A549 (cell line): Measurements from ENCODE around the gene FPR1. TPM values are rescaled to one million over a fixed set of nuclear protein-coding genes. Genes with fewer than 3 reads are reported as not detected.

Experiments
- ATAC-seq, 2 experiments: fragments of 200-7000 bp in 1 of 2; fragments of >200 bp in 1 of 2; cut with Nextera tagmentation in 1 of 2; cut with Tn5 transposase in 1 of 2; 3 replicates each; pipeline versions ENCODE4 v1.8.0 to v1.9.1; 2018 to 2020; ENCODE audit warnings: mild to moderate bottlenecking in 1 of 2, moderate library complexity in 1 of 2
- CTCF ChIA-PET: fragments of 300-600 bp; sonication (Branson Sonifier 250); formaldehyde crosslinking; extraction: SDS; loops from one replicate; lab custom pipeline; 2021; ENCODE audit warnings: antibody characterized with exemption, inconsistent platforms; lab: Yijun Ruan, JAX
- POLR2A ChIA-PET: fragments of 350-600 bp; formaldehyde crosslinking; extraction: SDS; loops from one replicate; lab custom pipeline; 2021; ENCODE audit warnings: antibody characterized with exemption, inconsistent platforms; lab: Yijun Ruan, JAX
- DNase-seq, 2 experiments: peaks; one replicate each; pipeline versions ENCODE4 v3.0.0 to v3.0.0-alpha.2; 2011 to 2016; ENCODE audit warnings: low read depth in 1 of 2, low spot score in 1 of 2
- FAIRE-seq: peaks from 2 replicates; lab custom pipeline; 2011; peaks lifted over from hg19 to GRCh38; lab: Jason Lieb, UNC
- H3K27ac ChIP-seq, 2 experiments: fragments of >200 bp; sonication (Bioruptor Twin); formaldehyde crosslinking; 3 replicates each; pipeline ENCODE4 v1.5.1; 2016 to 2017
- H3K4me1 ChIP-seq: fragments of >200 bp; sonication (Bioruptor Twin); formaldehyde crosslinking; 3 replicates; pipeline ENCODE4 v1.6.1; 2016
- H3K4me2 ChIP-seq: fragments of >200 bp; sonication (Bioruptor Twin); formaldehyde crosslinking; 3 replicates; pipeline ENCODE4 v1.6.1; 2016
- H3K4me3 ChIP-seq: fragments of >200 bp; sonication (Bioruptor Twin); formaldehyde crosslinking; 3 replicates; pipeline ENCODE4 v1.5.1; 2016
- H3K9me3 ChIP-seq: fragments of >200 bp; sonication (Bioruptor Twin); formaldehyde crosslinking; 3 replicates; pipeline ENCODE4 v1.6.1; 2016
- BHLHE40 ChIP-seq: IDR thresholded peaks from 2 replicates; pipeline ENCODE4 v1.6.1; 2012; ENCODE audit warnings: low read depth, low read length, inconsistent platforms
- CBX2 ChIP-seq: fragments of 200-600 bp; sonication (generic); IDR thresholded peaks from 2 replicates; pipeline ENCODE4 v1.6.1; 2016; ENCODE audit warnings: low read depth, mild to moderate bottlenecking, borderline replicate concordance
- CEBPB ChIP-seq, 2 experiments: fragments of >200 bp in 1 of 2; sonication (Bioruptor Twin) in 1 of 2; formaldehyde crosslinking in 1 of 2; IDR thresholded peaks; 2 replicates each; pipeline ENCODE4 v1.6.1; 2012 to 2016
- EP300 ChIP-seq, 2 experiments: fragments of >200 bp; sonication (Bioruptor Twin); formaldehyde crosslinking; IDR thresholded peaks; 2 replicates in 1 of 2; 3 replicates in 1 of 2; pipeline ENCODE4 v1.6.1; 2016 to 2017
- GATA3 ChIP-seq: IDR thresholded peaks from 2 replicates; pipeline ENCODE4 v1.6.1; 2012; ENCODE audit warnings: borderline replicate concordance
- HDAC2 ChIP-seq: fragments of 200-600 bp; sonication (generic); IDR thresholded peaks from 2 replicates; pipeline ENCODE4 v1.6.1; 2016
- HOXA7 ChIP-seq: fragments of 250-450 bp; sonication (Bioruptor Pico); IDR thresholded peaks from 2 replicates; pipeline ENCODE4 v1.5.0; 2020; ENCODE audit warnings: mild to moderate bottlenecking, moderate library complexity
- HOXB13 ChIP-seq: fragments of 250-450 bp; sonication (Bioruptor Pico); IDR thresholded peaks from 2 replicates; pipeline ENCODE4 v1.5.0; 2020; ENCODE audit warnings: low read depth, mild to moderate bottlenecking, moderate library complexity
- HOXB5 ChIP-seq: fragments of 250-450 bp; sonication (Bioruptor Pico); IDR thresholded peaks from 2 replicates; pipeline ENCODE4 v1.5.0; 2020; ENCODE audit warnings: mild to moderate bottlenecking, moderate library complexity
- MAFK ChIP-seq: fragments of 450-650 bp; IDR thresholded peaks from 2 replicates; pipeline ENCODE4 v1.6.1; 2014; ENCODE audit not compliant: partially characterized antibody
- MAZ ChIP-seq: fragments of 150-350 bp; IDR thresholded peaks from 2 replicates; pipeline ENCODE4 v1.6.1; 2014; ENCODE audit warnings: antibody characterized with exemption, low read depth, low read length, borderline replicate concordance
- MYC ChIP-seq: IDR thresholded peaks from 2 replicates; pipeline ENCODE4 v1.6.1; 2012; ENCODE audit warnings: mild to moderate bottlenecking, inconsistent platforms, low read length, improper control_type of control experiment, borderline replicate concordance
- PHF8 ChIP-seq: fragments of 200-600 bp; sonication (generic); IDR thresholded peaks from 2 replicates; pipeline ENCODE4 v1.6.1; 2016; ENCODE audit warnings: low read depth, mild to moderate bottlenecking, antibody characterized with exemption, moderate library complexity, borderline replicate concordance
- POLR2A ChIP-seq: IDR thresholded peaks from 2 replicates; pipeline ENCODE4 v1.6.1; 2012; ENCODE audit warnings: mild to moderate bottlenecking, low read length
- POLR2AphosphoS2 ChIP-seq: conservative IDR thresholded peaks from 2 replicates; pipeline ENCODE4 v1.6.1; 2012; ENCODE audit warnings: low read length, improper control_type of control experiment, inconsistent platforms
- RAD21 ChIP-seq, 2 experiments: fragments of >200 bp in 1 of 2; sonication (Bioruptor Twin) in 1 of 2; formaldehyde crosslinking in 1 of 2; IDR thresholded peaks in 1 of 2; conservative IDR thresholded peaks in 1 of 2; 2 replicates in 1 of 2; 3 replicates in 1 of 2; pipeline ENCODE4 v1.6.1; 2012 to 2018; ENCODE audit warnings: inconsistent platforms in 1 of 2
- SMC3 ChIP-seq: fragments of >200 bp; sonication (Bioruptor Twin); formaldehyde crosslinking; IDR thresholded peaks from 3 replicates; pipeline ENCODE4 v1.6.1; 2018; ENCODE audit warnings: inconsistent platforms
- ZC3H11A ChIP-seq: fragments of 450-650 bp; IDR thresholded peaks from 2 replicates; pipeline ENCODE4 v1.6.1; 2014; ENCODE audit warnings: antibody characterized with exemption, mild to moderate bottlenecking
- ZFP36 ChIP-seq: fragments of 450-650 bp; IDR thresholded peaks from 2 replicates; pipeline ENCODE4 v1.6.1; 2014; ENCODE audit warnings: borderline replicate concordance; ENCODE audit not compliant: partially characterized antibody
- WGBS: methylation state at CpG from one replicate; pipeline ENCODE4 v1.1.6; 2017; ENCODE audit errors: missing lambda C conversion rate; 5-methylcytosine and 5-hydroxymethylcytosine counted together
- polyA plus RNA-seq, 4 experiments: library from polyadenylated mRNA; depleted of rRNA in 3 of 4; stranded (reverse); fragments of >200 nt; fragmentation: RNase III in 1 of 4; extraction: RNeasy Plus Mini Kit Qiagen cat#74134 plus additional on column Dnase treatment in 1 of 4; gene quantifications; 2 replicates in 3 of 4; 3 replicates in 1 of 4; pipeline ENCODE4 v1.2.3, GENCODE V29; 2011 to 2017
- TF ChIP-seq, protein P1 (sequence below): fragments of 250-450 bp; sonication (Bioruptor Pico); IDR thresholded peaks from 2 replicates; pipeline ENCODE4 v1.5.0; 2020; ENCODE audit warnings: low read depth, mild to moderate bottlenecking, moderate library complexity
- TF ChIP-seq, protein P2 (sequence below): fragments of >200 bp; sonication (Bioruptor Twin); formaldehyde crosslinking; IDR thresholded peaks from 2 replicates; pipeline ENCODE4 v1.6.1; 2016
- TF ChIP-seq, protein P3 (sequence below): fragments of 450-650 bp; IDR thresholded peaks from 2 replicates; pipeline ENCODE4 v1.6.1; 2014; ENCODE audit warnings: antibody characterized with exemption
- TF ChIP-seq, protein P4 (sequence below): IDR thresholded peaks from 2 replicates; pipeline ENCODE4 v1.6.1; 2012

FPR1 gene
- polyA plus RNA-seq, 2 of the 4 experiments (the other 2 are of a cell fraction), result not detected

DNA sequence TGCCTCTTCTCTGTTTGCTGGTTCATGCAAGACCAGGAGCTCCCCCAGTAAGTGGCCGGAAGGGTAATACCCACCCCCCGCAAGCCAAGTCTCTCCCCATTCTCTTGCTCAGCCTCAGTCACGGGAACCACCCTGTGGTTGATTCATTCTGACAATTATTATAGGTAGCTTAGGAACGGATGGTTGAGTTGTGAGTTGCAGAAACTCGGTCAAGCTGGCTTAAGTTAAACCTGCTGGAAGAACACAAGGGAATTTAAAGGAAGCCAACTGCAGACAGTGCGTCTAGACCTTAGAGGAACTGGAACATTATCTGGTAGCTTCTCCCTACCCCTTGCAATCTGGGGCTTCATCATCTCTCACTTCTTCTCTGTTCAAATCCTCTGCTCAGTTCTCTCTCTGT is 8.9 kb downstream of the FPR1 start:
- ATAC-seq, result no peak
- CTCF ChIA-PET, result interaction anchor here (0.6 to 1.5 kb wide), 2 partner anchors 85 to 1446 kb away, joined by 3 to 5 read pairs; no protein-coding TSS in a partner anchor
- H3K9me3 ChIP-seq, result peaks cover 21% of the 10 kb centered on the region; the same call in 2 of the 3 replicates
- H3K27ac ChIP-seq, result no peak overlapping the region
- no peak overlapping the region for H3K4me2 ChIP-seq
- 3% methylated on average over 6 of the region's 6 CpGs for WGBS
- TF ChIP-seq ZC3H11A (no peak), HOXB5 (no peak), CBX2 (no peak), CEBPB (IDR thresholded peaks at IDR 0.05) (no peak), POLR2A (no peak)
- TF ChIP-seq, protein P1, sequence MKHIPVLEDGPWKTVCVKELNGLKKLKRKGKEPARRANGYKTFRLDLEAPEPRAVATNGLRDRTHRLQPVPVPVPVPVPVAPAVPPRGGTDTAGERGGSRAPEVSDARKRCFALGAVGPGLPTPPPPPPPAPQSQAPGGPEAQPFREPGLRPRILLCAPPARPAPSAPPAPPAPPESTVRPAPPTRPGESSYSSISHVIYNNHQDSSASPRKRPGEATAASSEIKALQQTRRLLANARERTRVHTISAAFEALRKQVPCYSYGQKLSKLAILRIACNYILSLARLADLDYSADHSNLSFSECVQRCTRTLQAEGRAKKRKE (CRISPR knock-in tag), result no peak
- TF ChIP-seq, all 56 proteins: peak for 0
- DNase-seq (no peak), FAIRE-seq (no peak)
- POLR2A ChIA-PET, result no interaction called here
- no peak overlapping the region for H3K4me3 ChIP-seq
- H3K4me1 ChIP-seq, result no peaks in the 10 kb centered on the region

DNA sequence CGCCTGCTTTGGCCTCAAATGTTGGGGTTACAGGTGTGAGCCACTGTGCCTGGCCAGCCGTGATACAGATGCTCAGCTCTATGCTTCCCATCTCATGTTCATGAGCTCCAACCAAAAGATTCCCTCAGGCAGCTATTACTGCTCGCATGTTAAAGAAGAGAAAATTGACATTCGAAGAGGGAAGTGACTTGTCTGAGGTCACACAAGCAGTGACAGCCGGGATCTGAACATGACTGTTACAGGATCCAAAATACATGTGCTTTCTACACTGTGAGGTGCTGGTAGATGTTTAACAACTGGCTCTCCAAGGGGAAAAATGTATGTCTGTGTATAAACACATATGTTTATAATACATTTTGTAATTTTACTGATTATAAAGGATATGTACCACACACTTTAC is 11.3 kb downstream of the FPR1 start:
- Histone ChIP-seq H3K4me3 (no peak overlapping the region), H3K27ac (no peak overlapping the region), H3K4me1 (no peaks in the 10 kb centered on the region), H3K9me3 (0 out of 3 replicates have a peak, but pooled peaks cover 19% of the 10 kb centered on the region), H3K4me2 (no peak overlapping the region)
- DNase-seq (no peak), FAIRE-seq (no peak), ATAC-seq (no peak)
- ChIA-PET POLR2A (no interaction called here), CTCF (interaction anchor here (0.7 kb wide), 1 partner anchor 335 kb away, joined by 3 read pairs; no protein-coding TSS in a partner anchor)
- 7% methylated on average over 5 of the region's 5 CpGs for WGBS
- TF ChIP-seq MAFK (no peak), MYC (no peak), HOXB5 (no peak), EP300 (IDR thresholded peaks at IDR 0.05) (no peak), HOXB13 (CRISPR knock-in tag) (no peak), MAZ (no peak), RAD21 (conservative IDR thresholded peaks at IDR 0.05 in 1 of 2, IDR thresholded peaks at IDR 0.05 in 1 of 2) (no peak), HOXA7 (CRISPR knock-in tag) (no peak), POLR2AphosphoS2 (no peak), BHLHE40 (no peak), PHF8 (no peak), HDAC2 (no peak), SMC3 (no peak), GATA3 (no peak), ZFP36 (no peak)
- TF ChIP-seq, protein P2, sequence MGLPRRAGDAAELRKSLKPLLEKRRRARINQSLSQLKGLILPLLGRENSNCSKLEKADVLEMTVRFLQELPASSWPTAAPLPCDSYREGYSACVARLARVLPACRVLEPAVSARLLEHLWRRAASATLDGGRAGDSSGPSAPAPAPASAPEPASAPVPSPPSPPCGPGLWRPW, result no peak
- TF ChIP-seq, protein P3, sequence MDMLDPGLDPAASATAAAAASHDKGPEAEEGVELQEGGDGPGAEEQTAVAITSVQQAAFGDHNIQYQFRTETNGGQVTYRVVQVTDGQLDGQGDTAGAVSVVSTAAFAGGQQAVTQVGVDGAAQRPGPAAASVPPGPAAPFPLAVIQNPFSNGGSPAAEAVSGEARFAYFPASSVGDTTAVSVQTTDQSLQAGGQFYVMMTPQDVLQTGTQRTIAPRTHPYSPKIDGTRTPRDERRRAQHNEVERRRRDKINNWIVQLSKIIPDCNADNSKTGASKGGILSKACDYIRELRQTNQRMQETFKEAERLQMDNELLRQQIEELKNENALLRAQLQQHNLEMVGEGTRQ, result no peak
- TF ChIP-seq, protein P4, sequence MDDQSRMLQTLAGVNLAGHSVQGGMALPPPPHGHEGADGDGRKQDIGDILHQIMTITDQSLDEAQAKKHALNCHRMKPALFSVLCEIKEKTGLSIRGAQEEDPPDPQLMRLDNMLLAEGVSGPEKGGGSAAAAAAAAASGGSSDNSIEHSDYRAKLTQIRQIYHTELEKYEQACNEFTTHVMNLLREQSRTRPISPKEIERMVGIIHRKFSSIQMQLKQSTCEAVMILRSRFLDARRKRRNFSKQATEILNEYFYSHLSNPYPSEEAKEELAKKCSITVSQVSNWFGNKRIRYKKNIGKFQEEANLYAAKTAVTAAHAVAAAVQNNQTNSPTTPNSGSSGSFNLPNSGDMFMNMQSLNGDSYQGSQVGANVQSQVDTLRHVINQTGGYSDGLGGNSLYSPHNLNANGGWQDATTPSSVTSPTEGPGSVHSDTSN, result no peak
